HG03354 (cell line): ENCODE results near the gene DHCR7.
A peak's percentile ranks its signal among the peaks of the same experiment; 100 is the strongest.

ENCODE experiments used
- ATAC-seq: cut with Tn5 transposase; IDR thresholded peaks from one replicate; pipeline ENCODE4 v1.9.1; 2021; ENCODE audit warnings: mild to moderate bottlenecking; ENCODE audit not compliant: unreplicated experiment, poor library complexity, severe bottlenecking

Gene DHCR7

GRCh38 chr11:71459767-71460320, 11.7 kb upstream of the DHCR7 start:
- ATAC-seq: no peak

GRCh38 chr11:71459076-71459766, 11.0 kb upstream of the DHCR7 start:
- ATAC-seq: no peak

GRCh38 chr11:71458146-71459070, 10.2 kb upstream of the DHCR7 start:
- ATAC-seq: no peak

GRCh38 chr11:71456831-71457230, 8.6 kb upstream of the DHCR7 start:
- ATAC-seq: no peak

- no peak for ATAC-seq
Measured at GRCh38 chr11:71456294-71456693, 8.1 kb upstream of the DHCR7 start.

- ATAC-seq: no peak
Measured at GRCh38 chr11:71454470-71455113, 6.4 kb upstream of the DHCR7 start.

GRCh38 chr11:71453918-71454304, 5.7 kb upstream of the DHCR7 start:
- no peak for ATAC-seq

- peak; percentile 54 for ATAC-seq
Measured at GRCh38 chr11:71453037-71453917, 5.1 kb upstream of the DHCR7 start, which contains the start of gene NADSYN1. Gene NADSYN1, plus strand, starts transcription at chr11:71453203. Its CDS starts 94 bp downstream, at chr11:71453297.

- peak; percentile 1 for ATAC-seq
Measured at GRCh38 chr11:71452199-71453036, 4.2 kb upstream of the DHCR7 start.

- no peak for ATAC-seq
Measured at GRCh38 chr11:71451596-71452198, 3.5 kb upstream of the DHCR7 start.

GRCh38 chr11:71450939-71451338, 2.7 kb upstream of the DHCR7 start:
- ATAC-seq: no peak

- no peak for ATAC-seq
Measured at GRCh38 chr11:71450507-71450906, 2.3 kb upstream of the DHCR7 start.

- no peak for ATAC-seq
Measured at GRCh38 chr11:71449596-71449995, 1.4 kb upstream of the DHCR7 start.

GRCh38 chr11:71447791-71448256, 369 bp downstream of the DHCR7 start:
- peak; percentile 23 for ATAC-seq

- ATAC-seq: no peak
Measured at GRCh38 chr11:71446942-71447688, 1.1 kb downstream of the DHCR7 start.

- ATAC-seq: no peak
Measured at GRCh38 chr11:71446150-71446549, 2.0 kb downstream of the DHCR7 start.

GRCh38 chr11:71444811-71445210, 3.4 kb downstream of the DHCR7 start:
- ATAC-seq: no peak
